Pancreas (tissue), 10 donors: ENCODE results near the gene ROBO1. TPM values are rescaled to one million over a fixed set of nuclear protein-coding genes. Genes with fewer than 3 reads are reported as not detected.
A peak's percentile ranks its signal among the peaks of the same experiment; 100 is the strongest.

Experiments
- ATAC-seq, 4 donors: fragments of 200-7000 bp; cut with Tn5 transposase; one replicate each; pipeline versions ENCODE4 v1.8.0 to v1.9.1; 2020; ENCODE audit warnings: mild to moderate bottlenecking in 4 of 4, moderate library complexity in 4 of 4
- DNase-seq, 6 donors: peaks; one replicate each; pipeline ENCODE4 v3.0.0-alpha.2; 2020
- FAIRE-seq: peaks from 2 replicates; lab custom pipeline; 2012; peaks lifted over from hg19 to GRCh38; lab: Jason Lieb, UNC
- H3K27ac ChIP-seq, 4 donors: fragments of 200-600 bp; sonication (generic); 1 replicate in 3 of 4; 2 replicates in 1 of 4; pipeline versions ENCODE4 v1.5.0 to v1.8.0; 2020
- H3K27me3 ChIP-seq, 4 donors: fragments of 200-600 bp; one replicate each; pipeline ENCODE4 v1.8.0; 2021
- H3K36me3 ChIP-seq, 3 donors: fragments of 200-600 bp; sonication (generic) in 1 of 3; one replicate each; pipeline versions ENCODE4 v1.5.0 to v1.8.0; 2020 to 2021
- H3K4me1 ChIP-seq, 3 donors: fragments of 200-600 bp; one replicate each; pipeline ENCODE4 v1.8.0; 2021
- H3K4me3 ChIP-seq, 4 donors: fragments of 200-600 bp; sonication (generic) in 2 of 4; one replicate each; pipeline versions ENCODE4 v1.5.0 to v1.8.0; 2020 to 2021
- H3K9me3 ChIP-seq, 4 donors: fragments of 200-600 bp; one replicate each; pipeline ENCODE4 v1.8.0; 2021
- CTCF ChIP-seq, 4 donors: fragments of 200-600 bp; sonication (generic) in 3 of 4; IDR thresholded peaks; one replicate each; pipeline versions ENCODE4 v1.5.0 to v1.8.0; 2021; ENCODE audit warnings: antibody characterized with exemption in 4 of 4
- WGBS, 2 donors: extraction: QIAGEN DNeasy Blood & Tissue Kit; methylation state at CpG; one replicate each; pipeline ENCODE4 v1.1.7; 2013; 5-methylcytosine and 5-hydroxymethylcytosine counted together
- intact Hi-C, 3 donors: fragments of 100-400 bp; cut with DNase I; formaldehyde crosslinking; loops; one replicate each; pipeline versions ENCODE4 v1.11.1 to v1.14.2; 2022
- polyA plus RNA-seq, 2 donors: library from polyadenylated mRNA; stranded (reverse); fragments of 200-250 nt; gene quantifications; one replicate each; pipeline ENCODE4 v1.2.3, GENCODE V29; 2013
- total RNA-seq, 6 donors: library from RNA; stranded (reverse); fragmentation: NEBNext Ultra II Directional in 4 of 6; extraction: Animal tissue kit (Norgen Biotek cat#: 25700) in 4 of 6; gene quantifications; one replicate each; pipeline versions ENCODE4 v1.2.1 to v1.2.4, GENCODE V29; 2021 to 2023
- donor health status: healthy with polysubstance abuse.
- donor health status: DM: no; HTN: no; CAD: no; lungs with moderate emphysema.
- donor health status: DM: no; HTN: no; CAD: no.
- donor health status: control.
- donor health status: control.
- donor health status: Bipolar disorder and iron deficiency.
- donor health status: DM: yes; HTN: yes; CAD: no.
- donor health status: DM: no; HTN: no; CAD: no.
- donor health status: DM: no; HTN: no; CAD: no.
- donor health status: DM: yes; HTN: yes; CAD: no.

Gene ROBO1
- total and polyA plus RNA-seq, 8 donors = 0.51 to 8.5 (median 2.8) TPM

GRCh38 chr3:79018671-79019136, 749.1 kb downstream of the ROBO1 start:
- DNase-seq = peak in 5 of 6 donors; percentile 6 to 65 (median 20)
- no peak for TF ChIP-seq CTCF (IDR thresholded peaks at IDR 0.05)
- intact Hi-C loops = loop anchor here in 1 of 3 donors (5.0 kb wide), 1 partner anchor 356 kb away; no protein-coding TSS in a partner anchor
- H3K4me3 ChIP-seq = peak overlapping the region; percentile 31 to 55 (median 40)
- 0 to 1% methylated on average over 44 of the region's 44 CpGs for WGBS, 2 donors
- peak; percentile 60 to 84 (median 76) for ATAC-seq
- peak overlapping the region in 3 of 4 donors; percentile 58 to 74 (median 59) for H3K27ac ChIP-seq
- no peaks in the 10 kb centered on the region for H3K9me3 ChIP-seq
- H3K36me3 ChIP-seq = no peaks in the 10 kb centered on the region
- no peak for FAIRE-seq
- peaks cover 0 to 4% (median 0%) of the 10 kb centered on the region in 4 donors for H3K27me3 ChIP-seq
- no peaks in the 10 kb centered on the region for H3K4me1 ChIP-seq

- no peak for FAIRE-seq
- ATAC-seq = no peak
- Histone ChIP-seq H3K4me3 (peak overlapping the region; percentile 7 to 55 (median 40)), H3K9me3 (no peaks in the 10 kb centered on the region), H3K27ac (peak overlapping the region in 1 of 4 donors; percentile 59), H3K27me3 (peaks cover 0 to 4% (median 0%) of the 10 kb centered on the region in 4 donors), H3K36me3 (no peaks in the 10 kb centered on the region), H3K4me1 (no peaks in the 10 kb centered on the region)
- DNase-seq = no peak
- 1 to 2% methylated on average over 15 of the region's 15 CpGs for WGBS, 2 donors
- intact Hi-C loops = loop anchor here in 1 of 3 donors (5.0 kb wide), 1 partner anchor 356 kb away; no protein-coding TSS in a partner anchor
- TF ChIP-seq CTCF (IDR thresholded peaks at IDR 0.05) = no peak
Measured at GRCh38 chr3:79018265-79018664, 749.5 kb downstream of the ROBO1 start.

- intact Hi-C loops = loop anchor here in 1 of 3 donors (5.0 kb wide), 1 partner anchor 354 kb away; no protein-coding TSS in a partner anchor
- ATAC-seq = no peak
- peak; percentile 5 for FAIRE-seq
- H3K27ac ChIP-seq = no peak overlapping the region
- no peaks in the 10 kb centered on the region for H3K36me3 ChIP-seq
- peaks cover 0 to 4% (median 0%) of the 10 kb centered on the region in 4 donors for H3K27me3 ChIP-seq
- no peak for TF ChIP-seq CTCF (IDR thresholded peaks at IDR 0.05)
- no peak overlapping the region for H3K4me3 ChIP-seq
- no peaks in the 10 kb centered on the region for H3K9me3 ChIP-seq
- H3K4me1 ChIP-seq = no peaks in the 10 kb centered on the region
- no peak for DNase-seq
- WGBS, 2 donors = 28 to 32% methylated on average over 8 of the region's 8 CpGs
Measured at GRCh38 chr3:79016587-79017376, 751.0 kb downstream of the ROBO1 start.

GRCh38 chr3:79015854-79016253, 751.9 kb downstream of the ROBO1 start:
- WGBS, 2 donors = 50 to 62% methylated on average over 1 of the region's 1 CpG
- Histone ChIP-seq H3K4me3 (no peak overlapping the region), H3K27ac (no peak overlapping the region), H3K4me1 (no peaks in the 10 kb centered on the region), H3K36me3 (no peaks in the 10 kb centered on the region), H3K27me3 (peaks cover 0 to 4% (median 0%) of the 10 kb centered on the region in 4 donors), H3K9me3 (no peaks in the 10 kb centered on the region)
- no peak for FAIRE-seq
- TF ChIP-seq CTCF (IDR thresholded peaks at IDR 0.05) = no peak
- DNase-seq = no peak
- no peak for ATAC-seq
- intact Hi-C loops = loop anchor here in 1 of 3 donors (5.0 kb wide), 1 partner anchor 354 kb away; no protein-coding TSS in a partner anchor
